Mesothelial cell of epicardium (in vitro differentiated cells): ENCODE data around the gene TNNI3K. TPM values are rescaled to one million over a fixed set of nuclear protein-coding genes. Genes with fewer than 3 reads are reported as not detected.

Experiments
- DNase-seq, 2 experiments: peaks; one replicate each; pipeline ENCODE4 v3.0.0; 2021; ENCODE audit warnings: low spot score in 2 of 2; ENCODE audit not compliant: unreplicated experiment in 2 of 2
- H3K27ac Mint-ChIP-seq: 2 replicates; pipeline ENCODE4 v1.8.0; 2021; ENCODE audit warnings: mixed read lengths
- H3K27me3 Mint-ChIP-seq: 2 replicates; pipeline ENCODE4 v1.8.0; 2021; ENCODE audit warnings: low read depth, mixed read lengths
- H3K36me3 Mint-ChIP-seq: 2 replicates; pipeline ENCODE4 v1.8.0; 2021; ENCODE audit warnings: mixed read lengths
- H3K4me1 Mint-ChIP-seq: 2 replicates; pipeline ENCODE4 v1.8.0; 2021; ENCODE audit warnings: mixed read lengths
- H3K4me3 Mint-ChIP-seq: 2 replicates; pipeline ENCODE4 v1.8.0; 2021; ENCODE audit warnings: mild to moderate bottlenecking, moderate library complexity, mixed read lengths
- H3K9me3 Mint-ChIP-seq: 2 replicates; pipeline ENCODE4 v1.8.0; 2021; ENCODE audit warnings: mixed read lengths
- CTCF ChIP-seq: fragments of 200-600 bp; sonication (generic); IDR thresholded peaks from one replicate; pipeline ENCODE4 v1.5.0; 2021; ENCODE audit warnings: antibody characterized with exemption; ENCODE audit not compliant: unreplicated experiment
- total RNA-seq: library from RNA; stranded (reverse); gene quantifications from 3 replicates; pipeline ENCODE4 v1.2.1, GENCODE V29; 2021

TNNI3K gene
- total RNA-seq, 1 donor from 2014 or later, result 1.5 TPM

GRCh38 chr1:74548961-74549750, 314.0 kb downstream of the TNNI3K start:
- H3K4me3 Mint-ChIP-seq, result no peak overlapping the region
- no peaks in the 10 kb centered on the region for H3K36me3 Mint-ChIP-seq
- TF ChIP-seq CTCF, result no peak
- no peak for DNase-seq
- no peaks in the 10 kb centered on the region for H3K4me1 Mint-ChIP-seq
- no peak overlapping the region for H3K27ac Mint-ChIP-seq
- H3K9me3 Mint-ChIP-seq, result no peaks in the 10 kb centered on the region
- peaks cover 8% of the 10 kb centered on the region for H3K27me3 Mint-ChIP-seq

GRCh38 chr1:74549932-74550331, 314.7 kb downstream of the TNNI3K start:
- Mint-ChIP-seq H3K9me3 (no peaks in the 10 kb centered on the region), H3K27me3 (peaks cover 8% of the 10 kb centered on the region), H3K36me3 (no peaks in the 10 kb centered on the region), H3K4me3 (no peak overlapping the region), H3K4me1 (no peaks in the 10 kb centered on the region), H3K27ac (no peak overlapping the region)
- no peak for TF ChIP-seq CTCF
- DNase-seq, result no peak

- Mint-ChIP-seq H3K4me1 (no peaks in the 10 kb centered on the region), H3K36me3 (no peaks in the 10 kb centered on the region), H3K27ac (no peak overlapping the region), H3K27me3 (peaks cover 5% of the 10 kb centered on the region), H3K9me3 (no peaks in the 10 kb centered on the region), H3K4me3 (no peak overlapping the region)
- no peak for DNase-seq
- TF ChIP-seq CTCF, result no peak
These were observed 335.8 kb downstream of the TNNI3K start for GRCh38 chr1:74570797-74571492.

- H3K27ac Mint-ChIP-seq, result no peak overlapping the region
- H3K36me3 Mint-ChIP-seq, result no peaks in the 10 kb centered on the region
- no peaks in the 10 kb centered on the region for H3K9me3 Mint-ChIP-seq
- H3K27me3 Mint-ChIP-seq, result peaks cover 5% of the 10 kb centered on the region
- H3K4me3 Mint-ChIP-seq, result no peak overlapping the region
- no peak for DNase-seq
- no peak for TF ChIP-seq CTCF
- no peaks in the 10 kb centered on the region for H3K4me1 Mint-ChIP-seq
These were observed 336.3 kb downstream of the TNNI3K start for GRCh38 chr1:74571493-74571800.

- no peaks in the 10 kb centered on the region for H3K4me1 Mint-ChIP-seq
- no peak for DNase-seq
- peaks cover 5% of the 10 kb centered on the region for H3K27me3 Mint-ChIP-seq
- no peak overlapping the region for H3K4me3 Mint-ChIP-seq
- H3K36me3 Mint-ChIP-seq, result no peaks in the 10 kb centered on the region
- H3K27ac Mint-ChIP-seq, result no peak overlapping the region
- TF ChIP-seq CTCF, result no peak
- no peaks in the 10 kb centered on the region for H3K9me3 Mint-ChIP-seq
These were observed 336.7 kb downstream of the TNNI3K start for GRCh38 chr1:74571891-74572290.
